KBM-7 (cell line): ENCODE data around the gene ELAVL1.
"Not testable (repeated sequence)": the region's sequence is repeated elsewhere in the genome, so short reads cannot be mapped to it uniquely, and the experiment has no call there.

ENCODE experiments used
- DNase-seq: peaks from one replicate; pipeline ENCODE4 v3.0.0-alpha.2; 2015
- in situ Hi-C: fragments of 300-500 bp; cut with MboI; formaldehyde crosslinking; loops from 2 replicates; pipeline ENCODE4 v1.14.3; 2020; ENCODE audit warnings: low sequenced_read_pairs, low pct_unique_long_range_greater_than_20kb, mixed read lengths

ELAVL1 gene

DNA sequence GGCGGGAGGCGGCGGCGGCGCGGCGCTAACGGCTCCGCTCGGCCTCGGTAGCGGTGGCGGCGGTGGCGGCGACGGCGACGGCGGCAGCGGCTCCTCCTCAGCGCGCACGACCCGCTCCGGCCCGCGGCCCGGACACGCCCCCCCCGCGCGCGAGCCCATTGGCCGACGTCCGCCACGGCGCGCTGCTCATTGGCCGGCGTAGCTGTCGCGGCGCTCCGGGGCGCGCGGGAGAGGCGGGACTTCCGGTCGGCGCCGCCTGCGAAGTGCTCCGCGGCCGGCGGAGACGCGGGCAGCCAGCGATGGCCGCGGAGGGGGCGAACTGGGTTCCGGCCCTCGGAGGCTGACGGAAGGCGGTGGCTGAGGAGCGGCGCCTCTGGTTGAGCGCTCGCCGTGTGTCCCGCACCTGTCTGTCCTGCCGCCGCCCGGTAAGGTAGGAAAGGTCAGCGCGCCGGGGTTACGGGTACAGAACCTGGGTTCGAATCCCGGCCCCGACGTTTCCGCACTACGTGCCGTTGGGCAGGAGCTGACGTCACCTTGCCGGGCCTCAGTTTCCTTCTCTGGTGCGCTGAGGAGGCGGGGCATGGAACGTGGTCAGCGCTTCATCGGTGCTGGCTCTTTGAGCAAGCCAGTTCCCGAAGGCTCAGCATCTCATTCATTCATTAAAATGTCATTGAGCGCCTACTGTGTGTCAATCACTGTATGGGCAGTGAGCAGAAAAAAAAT, at the start of gene ELAVL1:
ELAVL1 (minus strand) TSS at position 108 of the 723 bp plus-strand sequence. CDS start 13,826 bp downstream, outside the sequence.
- in situ Hi-C loops, result no loop called here
- peak; percentile 88 for DNase-seq

DNA sequence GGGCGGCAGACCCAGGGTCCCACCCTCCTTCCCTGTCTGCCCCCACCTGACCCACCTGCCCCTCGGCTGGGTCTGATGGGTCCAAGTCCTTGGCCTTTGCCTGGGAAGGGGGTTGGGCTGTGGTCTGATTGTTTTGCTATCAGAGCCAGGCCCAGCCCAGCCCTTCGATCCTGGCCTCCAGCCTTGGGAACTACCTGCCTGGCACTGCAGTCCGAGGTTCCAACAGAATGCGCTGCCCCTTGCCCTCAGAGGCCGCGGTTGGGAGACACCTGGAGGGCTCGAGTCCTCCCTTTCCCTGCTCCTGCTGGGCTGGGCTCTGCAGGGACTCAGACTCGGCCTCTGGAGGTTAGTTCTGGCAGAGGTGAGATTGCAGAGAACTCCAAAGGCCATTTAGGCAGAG, 48.7 kb upstream of the ELAVL1 start:
- DNase-seq, result no peak
- in situ Hi-C loops, result no loop called here

DNA sequence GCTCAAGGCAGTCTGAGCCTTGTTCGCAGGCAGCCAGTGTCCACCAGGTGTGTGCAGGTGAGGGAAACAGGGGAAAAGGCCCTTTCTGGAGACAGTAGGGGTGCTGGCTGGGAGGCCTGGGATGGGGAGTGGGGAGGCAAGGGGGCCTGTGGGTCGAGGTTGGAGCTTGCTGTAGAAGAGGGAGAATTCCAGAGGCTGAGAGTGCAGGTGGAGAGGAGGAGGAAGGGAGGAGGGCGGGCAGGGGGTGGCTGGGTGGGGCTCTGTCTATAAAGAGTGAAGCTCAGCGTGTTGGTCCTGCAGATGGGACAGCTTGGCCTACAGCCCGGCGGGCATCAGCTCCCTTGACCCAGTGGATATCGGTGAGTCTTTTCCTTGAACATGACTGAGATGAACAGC, 47.0 kb upstream of the ELAVL1 start, which contains the start of gene CCL25:
CCL25 (plus strand) TSS at position 297 of the 396 bp plus-strand sequence. CDS start 290 bp downstream, outside the sequence.
- in situ Hi-C loops, result no loop called here
- DNase-seq, result no peak

DNA sequence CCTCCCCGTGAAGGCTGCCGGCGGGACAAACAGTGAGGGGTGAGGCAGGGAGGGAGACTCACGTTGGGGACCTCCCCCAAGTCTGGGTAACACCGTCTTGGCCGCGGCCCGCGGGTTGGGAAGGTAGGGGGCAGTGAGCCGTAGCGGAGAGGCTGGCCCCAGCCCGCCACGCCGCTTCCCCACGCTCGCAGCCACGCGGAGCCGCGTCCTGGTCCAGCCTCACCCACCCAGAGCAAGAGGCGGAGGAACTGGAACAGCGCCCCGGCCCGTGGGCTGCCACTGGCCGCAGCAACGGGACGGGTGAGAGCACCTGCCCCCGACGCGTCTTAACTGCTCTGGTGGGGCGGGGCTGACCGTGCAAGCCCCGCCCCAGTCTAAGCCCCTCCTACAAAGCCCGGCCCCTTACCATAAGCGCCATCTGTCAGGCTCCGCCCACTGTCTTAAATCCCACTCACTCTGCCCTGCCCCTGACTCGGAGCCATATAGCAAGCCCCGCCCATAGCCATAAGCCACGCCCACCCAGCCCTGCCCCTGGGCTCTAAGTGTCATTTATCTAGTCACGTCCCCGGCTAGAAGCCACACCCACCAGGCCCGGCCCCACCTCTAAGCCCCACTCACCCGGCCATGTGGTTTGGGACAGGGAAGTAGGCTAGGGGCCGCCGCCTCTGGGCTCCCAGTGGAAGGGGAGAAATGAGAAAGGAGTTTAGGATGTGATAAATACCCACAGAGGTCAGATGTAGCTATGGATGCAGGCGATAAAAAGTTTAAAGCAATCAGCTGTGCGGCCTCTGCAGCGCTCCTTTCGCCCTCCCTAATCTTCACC, 45.0 kb upstream of the ELAVL1 start:
- in situ Hi-C loops, result no loop called here
- DNase-seq, result peak; percentile 99

DNA sequence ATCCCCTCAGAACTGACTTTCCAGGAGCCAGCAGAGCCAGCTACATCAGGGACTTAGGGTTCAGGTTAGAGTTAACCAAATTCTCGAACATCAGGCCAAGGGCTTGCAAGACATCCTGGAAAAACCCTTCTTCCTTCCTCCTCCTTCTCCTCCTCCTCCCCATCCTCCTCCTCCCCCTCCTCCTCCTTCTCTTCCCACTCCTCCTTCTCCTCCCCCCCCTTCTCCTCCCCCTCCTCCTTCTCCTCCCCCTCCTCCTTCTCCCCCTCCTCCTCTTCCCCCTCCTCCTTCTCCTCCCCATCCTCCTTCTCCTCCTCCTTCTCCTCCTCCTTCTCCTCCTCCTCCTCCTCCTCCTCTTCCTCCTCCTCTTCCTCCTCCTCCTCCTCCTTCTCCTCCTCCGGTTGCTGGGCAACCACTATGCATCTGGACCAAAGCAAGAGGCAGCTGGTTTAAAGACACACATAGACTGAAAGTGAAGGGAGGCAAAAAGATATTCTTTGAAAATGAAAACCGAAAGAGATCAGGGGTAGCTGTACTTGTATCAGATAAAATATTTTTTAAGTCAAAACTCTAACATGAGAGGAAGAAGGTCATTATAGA, 41.2 kb upstream of the ELAVL1 start:
- in situ Hi-C loops, result no loop called here
- DNase-seq, result no peak

DNA sequence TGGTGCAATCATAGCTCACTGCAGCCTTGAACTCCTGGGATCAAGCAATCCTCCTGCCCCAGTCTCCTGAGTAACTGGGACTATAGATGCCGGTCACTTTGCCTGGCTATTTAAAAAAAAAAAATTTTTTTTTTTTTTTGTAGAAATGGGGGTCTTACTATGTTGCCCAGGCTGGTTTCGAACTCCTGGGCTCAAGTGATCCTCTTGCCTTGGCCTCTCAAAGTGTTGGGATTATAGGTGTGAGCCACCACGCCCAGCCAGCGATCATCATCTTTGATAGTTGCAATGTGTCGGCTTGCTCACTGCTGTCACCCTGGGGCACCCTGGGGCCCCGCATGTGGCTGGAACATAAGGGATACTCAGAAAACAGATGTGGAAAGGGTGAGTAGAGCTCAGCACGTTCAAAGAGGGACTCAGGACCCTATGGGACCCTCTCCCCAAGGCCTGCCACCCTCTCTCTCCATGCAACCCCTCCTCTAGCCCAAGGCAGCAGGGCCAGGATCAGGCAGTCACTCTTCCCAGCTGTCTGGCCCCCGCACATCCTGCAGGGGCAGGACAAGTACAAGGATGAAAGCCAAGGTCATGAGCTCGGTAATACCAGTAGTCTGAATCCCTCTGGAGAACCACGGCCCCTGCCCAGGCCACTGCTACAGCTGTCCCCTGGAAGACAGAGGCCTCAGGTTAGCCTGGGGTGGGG, 40.6 kb upstream of the ELAVL1 start:
- in situ Hi-C loops, result no loop called here
- DNase-seq, result no peak

DNA sequence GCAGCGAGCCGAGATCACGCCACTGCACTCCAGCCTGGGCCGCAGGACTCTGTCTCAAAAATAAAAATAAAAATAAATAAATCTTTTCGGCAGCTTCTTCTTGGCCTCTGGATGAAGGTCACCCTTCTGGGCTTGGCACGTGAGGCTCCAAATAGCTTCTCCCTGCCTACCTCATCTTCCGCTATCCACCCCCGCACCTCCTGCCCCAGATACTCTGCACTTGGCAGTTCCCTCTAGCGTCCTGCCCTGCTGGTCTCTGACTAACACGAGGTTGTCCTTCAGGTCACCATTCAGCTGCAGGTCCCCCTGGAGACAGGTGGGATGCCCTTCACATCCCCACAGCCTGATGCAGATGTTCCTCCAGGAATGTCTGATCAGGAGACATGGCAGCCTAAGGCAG, 38.6 kb upstream of the ELAVL1 start:
- in situ Hi-C loops, result no loop called here
- no peak for DNase-seq

DNA sequence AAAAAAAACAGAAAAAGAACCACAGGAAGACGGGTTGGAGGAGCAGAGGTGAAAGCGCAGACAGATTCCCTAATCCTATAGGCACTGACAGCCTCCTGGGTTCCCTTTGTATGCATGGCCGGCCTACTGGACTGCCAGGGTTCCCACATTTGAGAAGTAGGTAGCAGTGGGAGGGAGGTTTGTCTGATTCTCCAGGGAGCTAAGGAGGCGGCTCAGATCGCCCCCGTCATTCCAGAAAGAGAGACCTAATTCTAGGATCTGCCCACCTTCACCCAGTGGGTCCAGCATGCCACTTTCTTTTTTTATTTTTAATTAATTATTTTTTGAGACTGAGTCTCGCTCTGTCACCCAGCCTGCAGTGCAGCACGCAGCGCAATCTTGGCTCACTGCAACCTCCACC, 37.5 kb upstream of the ELAVL1 start:
- in situ Hi-C loops, result no loop called here
- DNase-seq, result no peak

DNA sequence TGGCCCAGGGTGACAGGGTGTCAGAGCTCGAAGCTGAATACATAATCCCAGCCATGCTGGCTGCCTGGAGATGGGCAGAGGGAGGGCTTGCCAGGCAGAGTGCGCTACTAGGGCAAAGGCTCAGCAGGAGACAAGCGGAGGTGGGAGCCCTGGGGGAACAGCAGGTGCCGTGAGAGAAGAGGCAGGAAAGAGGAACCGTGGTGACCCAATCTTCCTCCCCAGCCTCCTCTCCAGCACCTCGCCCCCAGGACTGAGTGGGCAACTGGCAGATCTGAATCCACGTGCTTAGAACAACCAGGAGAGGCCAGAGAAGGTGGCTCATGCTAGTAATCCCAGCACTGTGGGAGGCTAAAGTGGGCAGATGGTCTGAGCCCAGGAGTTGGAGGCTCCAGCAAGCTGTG, 36.1 kb upstream of the ELAVL1 start:
- in situ Hi-C loops, result no loop called here

DNA sequence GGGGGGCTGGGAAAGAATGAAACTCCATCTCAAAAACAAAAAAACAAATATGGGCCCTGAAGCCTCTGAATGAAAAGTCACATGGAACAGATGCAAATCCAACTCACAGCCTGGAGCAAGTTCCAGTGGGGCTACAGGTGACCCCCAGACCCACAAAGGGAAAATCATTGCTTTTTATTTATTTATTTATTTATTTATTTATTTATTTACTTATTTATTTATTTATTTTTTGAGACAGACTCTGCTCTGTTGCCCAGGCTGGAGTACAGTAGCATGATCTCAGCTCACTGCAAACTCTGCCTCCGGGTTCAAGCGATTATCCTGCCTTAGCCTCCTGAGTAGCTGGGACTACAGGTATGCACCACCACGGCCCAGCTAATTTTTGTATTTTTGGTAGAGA, 33.8 kb upstream of the ELAVL1 start:
- in situ Hi-C loops, result no loop called here
- no peak for DNase-seq

More for the DNA sequence above, 36.1 kb upstream of the ELAVL1 start:
- DNase-seq, result peak; percentile 68

DNA sequence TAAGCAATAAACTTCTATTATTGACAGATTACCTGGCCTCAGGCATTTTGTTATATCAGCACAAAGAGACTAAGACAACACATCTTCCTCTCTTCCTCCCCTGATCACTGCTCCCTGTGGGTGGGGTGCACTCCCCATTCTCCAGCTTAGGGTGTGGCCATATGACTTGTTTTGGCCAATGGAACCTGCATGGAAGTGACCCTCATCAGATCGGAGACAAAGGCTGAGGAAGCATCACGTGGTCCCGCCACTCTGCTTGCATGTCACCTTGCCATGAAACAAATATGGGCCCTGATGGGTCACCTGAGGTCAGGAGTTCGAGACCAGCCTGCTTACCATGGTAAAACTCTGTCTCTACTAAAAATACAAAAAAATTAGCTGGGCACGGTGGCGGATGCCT, 33.4 kb upstream of the ELAVL1 start:
- DNase-seq, result no peak
- in situ Hi-C loops, result no loop called here

DNA sequence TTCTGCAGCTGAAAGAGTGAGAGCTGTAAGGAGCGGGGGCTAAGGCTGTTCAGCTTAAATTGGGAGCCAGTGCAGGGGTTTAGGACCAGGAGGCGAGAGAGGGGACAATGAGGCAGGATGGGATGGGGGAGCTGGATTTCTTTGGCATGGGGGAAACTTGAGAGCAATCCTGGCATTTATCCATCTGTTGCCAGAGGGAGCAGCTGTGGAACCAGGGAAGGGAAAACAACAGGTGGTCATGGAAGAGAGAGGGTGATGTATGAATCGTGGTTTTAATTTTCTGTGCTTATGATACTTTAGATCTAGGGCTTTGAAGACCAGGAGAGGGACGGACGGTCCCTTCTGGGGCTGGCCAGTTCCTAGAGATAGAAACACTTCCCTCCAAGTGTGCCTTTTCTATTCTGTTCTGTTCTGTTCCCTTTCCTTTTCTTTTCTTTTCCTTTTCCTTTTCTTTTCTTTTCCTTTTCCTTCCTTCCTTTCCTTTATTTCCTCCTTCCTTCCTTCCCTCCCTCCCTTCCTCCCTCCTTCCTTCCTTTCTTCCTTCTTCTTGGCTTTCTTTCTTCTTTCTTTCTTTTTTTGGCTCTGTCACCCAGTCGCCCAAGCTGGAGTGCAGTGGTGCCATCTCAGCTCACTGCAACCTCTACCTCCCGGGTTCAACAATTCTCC, 31.1 kb upstream of the ELAVL1 start:
- in situ Hi-C loops, result no loop called here

DNA sequence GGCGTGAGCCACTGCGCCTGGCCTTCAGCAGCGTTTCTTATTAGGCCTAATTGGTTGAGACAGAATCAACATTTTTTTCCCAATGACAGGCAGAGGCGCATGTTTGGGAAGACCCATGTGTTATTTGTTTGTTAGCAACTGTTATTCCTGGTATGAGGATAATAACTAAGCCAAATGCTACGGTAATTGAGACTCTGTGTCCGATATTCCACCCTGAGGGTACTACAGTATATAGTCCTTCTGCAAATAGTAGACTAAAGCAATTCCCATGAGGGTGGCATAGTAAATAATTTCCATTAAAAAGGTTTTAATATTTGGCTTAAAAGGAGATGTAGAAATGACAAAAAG, 28.7 kb upstream of the ELAVL1 start:
- in situ Hi-C loops, result no loop called here
- no peak for DNase-seq

More for the DNA sequence above, 31.1 kb upstream of the ELAVL1 start:
- no peak for DNase-seq

DNA sequence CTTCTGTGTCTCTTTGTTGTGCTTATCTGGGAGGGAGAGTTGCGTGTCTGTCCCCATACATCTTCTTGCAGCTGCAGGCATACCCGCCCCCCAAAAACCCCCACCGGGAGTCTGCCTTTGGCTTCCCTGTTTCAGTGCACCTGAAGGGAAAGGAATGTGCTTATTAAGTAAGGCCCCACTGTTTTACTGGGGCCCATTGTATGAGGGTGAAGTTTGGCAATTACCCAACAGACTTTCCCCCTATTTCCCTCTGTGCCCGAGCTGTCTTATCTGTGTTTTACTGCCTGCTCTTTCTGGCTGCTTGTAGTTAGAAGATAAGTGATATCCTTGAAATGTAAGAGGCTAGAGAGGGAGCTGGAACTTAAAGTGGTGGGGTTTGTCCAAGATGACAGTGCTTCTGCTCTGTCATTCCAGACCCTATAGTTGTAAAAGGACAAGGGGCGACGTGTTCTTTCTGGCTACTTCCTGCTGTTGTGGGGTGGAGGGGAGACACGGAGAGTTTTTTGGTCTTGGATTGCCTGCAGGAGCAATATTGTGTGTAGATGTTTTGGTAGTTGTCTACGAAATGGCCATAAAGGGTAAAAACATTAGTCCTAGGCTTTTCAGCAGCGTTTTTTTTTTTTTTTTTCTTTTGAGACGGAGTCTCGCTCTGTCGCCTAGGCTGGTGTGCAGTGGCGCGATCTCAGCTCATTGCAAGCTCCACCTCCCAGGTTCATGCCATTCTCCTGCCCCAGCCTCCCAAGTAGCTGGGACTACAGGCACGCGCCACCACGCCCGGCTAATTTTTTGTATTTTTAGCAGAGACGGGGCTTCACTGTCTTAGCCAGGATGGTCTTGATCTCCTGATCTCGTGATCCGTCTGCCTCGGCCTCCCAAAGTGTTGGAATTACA, 28.1 kb upstream of the ELAVL1 start:
- peak; percentile 48 for DNase-seq
- in situ Hi-C loops, result not testable (repeated sequence)

DNA sequence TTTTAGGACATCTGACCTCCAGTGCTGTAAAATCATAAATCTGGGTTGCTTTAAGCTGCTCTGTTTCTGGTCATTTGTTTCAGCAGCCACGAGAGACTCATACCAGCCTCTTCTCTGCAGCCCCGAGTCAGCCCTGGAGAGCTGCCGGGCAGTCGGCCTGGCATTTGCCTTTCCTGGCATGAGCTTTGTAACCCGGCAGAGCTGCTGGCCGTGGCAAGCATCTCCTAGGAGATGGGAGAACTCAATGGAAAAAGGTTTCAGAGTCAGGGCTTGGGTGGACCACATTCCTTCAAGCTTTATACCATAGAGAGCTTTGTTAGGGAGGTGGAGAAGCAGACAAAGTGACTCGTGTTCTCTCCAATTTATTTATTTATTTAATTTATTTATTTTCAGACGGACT, 25.5 kb upstream of the ELAVL1 start:
- in situ Hi-C loops, result no loop called here
- no peak for DNase-seq

DNA sequence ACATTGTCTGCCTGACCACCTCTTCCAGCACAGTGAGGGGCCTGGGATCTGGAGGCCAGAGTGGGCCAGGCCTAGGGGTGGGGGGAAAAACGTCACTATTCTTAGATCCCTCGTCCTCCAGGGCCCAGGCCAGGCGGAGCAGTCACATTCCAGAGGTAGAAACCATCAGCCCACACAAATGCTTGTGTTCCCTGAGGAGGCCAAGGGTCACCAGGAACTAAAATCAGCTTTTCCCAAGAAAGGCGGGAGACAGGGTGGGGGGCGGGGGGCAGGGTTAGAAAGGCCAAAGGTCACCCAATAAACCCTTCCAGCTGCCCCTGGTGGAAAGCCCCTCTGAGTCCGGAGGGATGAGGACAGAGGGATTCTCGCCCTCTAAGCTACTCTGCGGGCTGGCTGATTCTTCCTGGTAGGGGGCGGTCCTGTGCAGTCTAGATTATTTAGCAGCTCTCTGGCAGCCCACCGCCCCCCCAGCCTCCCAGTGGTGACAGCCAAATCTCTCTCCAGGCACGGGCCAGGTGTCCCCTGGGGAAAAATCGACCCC, 23.6 kb upstream of the ELAVL1 start:
- in situ Hi-C loops, result no loop called here
- no peak for DNase-seq

DNA sequence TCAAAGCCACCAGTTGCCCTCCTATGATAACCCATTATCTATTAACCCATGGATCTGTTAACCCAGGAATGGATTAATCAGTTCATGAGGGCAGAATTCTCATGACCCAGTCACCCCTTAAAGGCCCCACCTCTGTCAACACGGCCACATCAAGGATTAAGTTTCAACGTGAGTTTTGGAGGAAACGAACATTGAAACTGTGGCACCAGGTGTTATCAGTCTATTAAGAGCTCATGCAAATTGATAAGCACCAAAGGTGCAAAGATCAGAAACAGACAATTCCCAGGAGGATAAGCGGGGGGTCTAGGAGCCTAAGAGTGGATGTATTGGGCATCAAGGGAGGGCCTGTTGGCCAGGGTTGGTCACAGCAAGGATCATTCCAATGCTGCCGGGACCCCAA, 19.9 kb upstream of the ELAVL1 start:
- in situ Hi-C loops, result no loop called here
- DNase-seq, result no peak

DNA sequence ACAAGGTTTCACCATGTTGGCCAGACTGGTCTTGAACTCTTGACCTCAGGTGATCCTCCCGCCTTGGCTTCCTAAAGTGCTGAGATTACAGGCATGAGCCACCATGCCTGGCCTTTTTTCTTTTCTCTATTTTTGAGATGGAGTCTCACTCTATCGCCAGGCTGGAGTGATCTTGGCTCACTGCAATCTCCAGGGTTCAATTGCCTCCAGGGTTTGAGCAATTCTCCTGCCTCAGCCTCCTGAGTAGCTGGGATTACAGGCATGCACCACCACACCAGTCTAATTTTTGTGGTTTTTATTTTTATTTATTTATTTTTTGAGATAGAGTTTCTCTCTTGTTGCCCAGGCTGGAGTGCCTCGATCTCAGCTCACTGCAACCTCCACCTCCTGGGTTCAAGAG, 18.8 kb upstream of the ELAVL1 start:
- DNase-seq, in situ Hi-C loops: not testable (repeated sequence)
